ENCODE data around the gene OTOG. TPM values are rescaled to one million over a fixed set of nuclear protein-coding genes. Genes with fewer than 3 reads are reported as not detected.

The OTOG gene
- total RNA-seq, 1 experiment from 2014 or later: not detected

DNA sequence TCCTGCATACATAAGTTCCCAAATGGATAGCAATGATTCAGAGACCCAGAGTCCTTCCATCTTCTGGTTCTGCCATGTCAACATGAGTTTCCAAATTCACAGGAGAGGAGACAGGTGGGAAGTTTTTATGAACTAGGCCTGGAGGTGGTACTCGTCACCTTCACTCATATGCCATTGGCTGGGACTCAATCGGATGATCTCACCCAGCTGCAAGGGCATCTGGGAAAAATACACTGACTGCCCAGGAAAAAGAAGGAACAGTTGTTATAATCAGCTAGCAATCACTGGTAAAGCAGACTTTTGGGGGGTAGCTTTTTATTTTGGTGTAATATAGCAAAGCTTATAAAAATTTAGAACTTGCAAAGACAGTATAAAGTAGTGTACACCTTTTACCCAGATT is 83.9 kb downstream of the OTOG start:
- TF ChIP-seq EZH2 (IDR thresholded peaks at IDR 0.05; ENCODE audit: low read depth): no peak
- TF ChIP-seq, protein P1, sequence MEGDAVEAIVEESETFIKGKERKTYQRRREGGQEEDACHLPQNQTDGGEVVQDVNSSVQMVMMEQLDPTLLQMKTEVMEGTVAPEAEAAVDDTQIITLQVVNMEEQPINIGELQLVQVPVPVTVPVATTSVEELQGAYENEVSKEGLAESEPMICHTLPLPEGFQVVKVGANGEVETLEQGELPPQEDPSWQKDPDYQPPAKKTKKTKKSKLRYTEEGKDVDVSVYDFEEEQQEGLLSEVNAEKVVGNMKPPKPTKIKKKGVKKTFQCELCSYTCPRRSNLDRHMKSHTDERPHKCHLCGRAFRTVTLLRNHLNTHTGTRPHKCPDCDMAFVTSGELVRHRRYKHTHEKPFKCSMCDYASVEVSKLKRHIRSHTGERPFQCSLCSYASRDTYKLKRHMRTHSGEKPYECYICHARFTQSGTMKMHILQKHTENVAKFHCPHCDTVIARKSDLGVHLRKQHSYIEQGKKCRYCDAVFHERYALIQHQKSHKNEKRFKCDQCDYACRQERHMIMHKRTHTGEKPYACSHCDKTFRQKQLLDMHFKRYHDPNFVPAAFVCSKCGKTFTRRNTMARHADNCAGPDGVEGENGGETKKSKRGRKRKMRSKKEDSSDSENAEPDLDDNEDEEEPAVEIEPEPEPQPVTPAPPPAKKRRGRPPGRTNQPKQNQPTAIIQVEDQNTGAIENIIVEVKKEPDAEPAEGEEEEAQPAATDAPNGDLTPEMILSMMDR (conservative IDR thresholded peaks at IDR 0.05): no peak
- Histone ChIP-seq H3K36me3 (ENCODE audit: low read depth) (no peaks in the 10 kb centered on the region), H3K9me3 (ENCODE audit: insufficient read depth, low read depth) (no peaks in the 10 kb centered on the region), H2AFZ (no peak overlapping the region), H3K27me3 (ENCODE audit: insufficient read depth, low read depth) (peaks cover 46% of the 10 kb centered on the region), H3K79me2 (ENCODE audit: low read depth) (no peaks in the 10 kb centered on the region), H4K20me1 (ENCODE audit: insufficient read depth) (no peaks in the 10 kb centered on the region), H3K9me2 (ENCODE audit: insufficient read depth) (no peaks in the 10 kb centered on the region), H3F3A (ENCODE audit: insufficient read depth, low read depth) (no peaks in the 10 kb centered on the region), H3K27ac (no peak overlapping the region), H3K4me3 (no peak overlapping the region), H3K4me2 (no peak overlapping the region), H3K4me1 (replicated peaks; ENCODE audit: insufficient read depth) (no peaks in the 10 kb centered on the region)
- intact Hi-C loops (cut with micrococcal nuclease; ENCODE audit: unreplicated experiment): no loop called here
- BruUV-seq (replicated peaks): no TSS peak
- CTCF ChIA-PET: no interaction called here
- POLR2A ChIA-PET (ENCODE audit: unreplicated experiment): interaction anchor here (0.5 kb wide), 1 partner anchor 10 kb away, joined by 9 read pairs; no protein-coding TSS in a partner anchor
- DNase-seq: no peak

DNA sequence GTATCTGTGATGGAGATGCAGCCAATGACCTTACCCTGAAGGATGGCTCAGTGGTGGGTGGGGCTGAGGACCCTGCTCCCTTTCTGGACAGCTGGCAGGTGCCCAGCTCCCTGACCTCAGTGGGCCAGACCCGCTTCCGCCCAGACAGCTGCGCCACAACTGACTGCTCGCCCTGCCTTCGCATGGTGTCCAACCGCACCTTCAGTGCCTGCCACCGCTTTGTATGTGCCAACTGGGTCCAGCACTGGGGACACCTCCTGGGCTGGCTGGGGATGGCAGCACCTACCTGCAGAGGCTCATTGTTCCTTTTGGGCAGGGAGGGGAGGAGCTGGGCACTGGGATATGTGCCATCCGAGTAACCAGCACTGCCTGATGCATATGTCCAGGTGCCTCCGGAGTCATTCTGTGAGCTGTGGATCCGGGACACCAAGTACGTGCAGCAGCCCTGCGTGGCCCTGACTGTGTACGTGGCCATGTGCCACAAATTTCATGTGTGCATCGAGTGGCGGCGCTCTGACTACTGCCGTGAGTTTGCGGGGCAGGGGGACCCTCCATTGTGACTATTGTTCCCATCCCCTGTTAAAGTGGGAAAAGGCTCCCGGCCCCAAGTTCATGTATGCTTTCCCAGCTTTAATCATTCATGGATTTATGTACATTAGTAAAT is 84.8 kb downstream of the OTOG start:
- POLR2A ChIA-PET (ENCODE audit: unreplicated experiment): no interaction called here
- no peaks in the 10 kb centered on the region for H3K4me1 ChIP-seq (replicated peaks; ENCODE audit: insufficient read depth)
- no peak overlapping the region for H3K27ac ChIP-seq
- no peaks in the 10 kb centered on the region for H3K79me2 ChIP-seq (ENCODE audit: low read depth)
- no TSS peak for BruUV-seq (replicated peaks)
- H3K4me3 ChIP-seq: no peak overlapping the region
- no peak for DNase-seq
- TF ChIP-seq, protein P1 (conservative IDR thresholded peaks at IDR 0.05): no peak
- no peak for TF ChIP-seq EZH2 (IDR thresholded peaks at IDR 0.05; ENCODE audit: low read depth)
- H4K20me1 ChIP-seq (ENCODE audit: insufficient read depth): no peaks in the 10 kb centered on the region
- H3F3A ChIP-seq (ENCODE audit: insufficient read depth, low read depth): no peaks in the 10 kb centered on the region
- no peaks in the 10 kb centered on the region for H3K9me3 ChIP-seq (ENCODE audit: insufficient read depth, low read depth)
- CTCF ChIA-PET: interaction anchor here (0.6 kb wide), 1 partner anchor 549 kb away, joined by 3 read pairs; no protein-coding TSS in a partner anchor
- H3K4me2 ChIP-seq: no peak overlapping the region
- no peaks in the 10 kb centered on the region for H3K9me2 ChIP-seq (ENCODE audit: insufficient read depth)
- H2AFZ ChIP-seq: no peak overlapping the region
- H3K36me3 ChIP-seq (ENCODE audit: low read depth): no peaks in the 10 kb centered on the region
- intact Hi-C loops (cut with micrococcal nuclease; ENCODE audit: unreplicated experiment): no loop called here
- H3K27me3 ChIP-seq (ENCODE audit: insufficient read depth, low read depth): peaks cover 44% of the 10 kb centered on the region

DNA sequence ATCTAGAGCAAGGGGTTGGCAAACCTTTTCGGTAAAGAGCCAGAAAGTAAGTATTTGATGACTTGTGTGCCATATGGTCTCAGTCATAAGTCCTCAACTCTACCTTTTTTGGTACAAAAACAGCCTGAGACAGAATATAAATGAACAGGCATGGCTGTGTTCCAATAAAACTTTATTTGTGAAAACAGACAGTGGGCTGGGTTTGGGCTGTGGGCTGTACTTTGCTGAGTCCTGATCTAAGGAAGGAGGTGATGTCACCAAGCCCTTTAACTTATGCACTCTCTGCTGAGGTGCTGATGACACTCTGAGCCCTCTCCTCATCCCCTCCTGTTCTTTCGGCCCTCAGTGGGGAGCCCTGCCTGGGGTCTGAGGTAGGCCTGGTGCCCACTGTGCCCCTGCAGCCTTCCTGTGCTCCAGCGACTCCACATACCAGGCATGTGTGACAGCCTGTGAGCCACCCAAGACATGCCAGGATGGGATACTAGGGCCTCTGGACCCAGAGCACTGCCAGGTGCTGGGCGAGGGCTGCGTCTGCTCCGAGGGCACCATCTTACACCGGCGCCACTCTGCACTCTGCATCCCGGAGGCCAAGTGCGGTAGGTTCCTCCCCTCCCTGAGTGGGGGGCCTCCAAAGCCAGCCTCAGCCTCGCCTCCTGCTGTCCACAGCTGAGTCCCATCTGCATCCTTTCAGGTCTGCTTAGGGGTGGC is 86.4 kb downstream of the OTOG start:
- Histone ChIP-seq H2AFZ (no peak overlapping the region), H3K27me3 (ENCODE audit: insufficient read depth, low read depth) (peaks cover 49% of the 10 kb centered on the region), H3K27ac (no peak overlapping the region), H3K4me3 (no peak overlapping the region), H3K79me2 (ENCODE audit: low read depth) (no peaks in the 10 kb centered on the region), H3K4me1 (replicated peaks; ENCODE audit: insufficient read depth) (no peaks in the 10 kb centered on the region), H3K9me2 (ENCODE audit: insufficient read depth) (no peaks in the 10 kb centered on the region), H3F3A (ENCODE audit: insufficient read depth, low read depth) (no peaks in the 10 kb centered on the region), H3K36me3 (ENCODE audit: low read depth) (no peaks in the 10 kb centered on the region), H4K20me1 (ENCODE audit: insufficient read depth) (no peaks in the 10 kb centered on the region), H3K9me3 (ENCODE audit: insufficient read depth, low read depth) (no peaks in the 10 kb centered on the region), H3K4me2 (no peak overlapping the region)
- ChIA-PET CTCF (no interaction called here), POLR2A (ENCODE audit: unreplicated experiment) (no interaction called here)
- BruUV-seq (replicated peaks): no TSS peak
- intact Hi-C loops (cut with micrococcal nuclease; ENCODE audit: unreplicated experiment): no loop called here
- TF ChIP-seq, protein P1 (conservative IDR thresholded peaks at IDR 0.05): no peak
- no peak for TF ChIP-seq EZH2 (IDR thresholded peaks at IDR 0.05; ENCODE audit: low read depth)
- DNase-seq: no peak
